Measurements from ENCODE around the gene CCDC61.

- TF ChIP-seq POLR2A (IDR thresholded peaks at IDR 0.05; ENCODE audit: low read length), result no peak
- TF ChIP-seq GATA1 (IDR thresholded peaks at IDR 0.05; ENCODE audit: low read depth, low read length), result no peak
Observed at GRCh38 chr19:46022061-46022430, 26.8 kb downstream of the CCDC61 start.
